MM.1S (cell line): ENCODE data around the gene GRM3.

Experiments
- EZH2 ChIP-seq: fragments of 300-600 bp; sonication (generic); optimal IDR thresholded peaks from 2 replicates; pipeline ENCODE3; 2017; ENCODE audit warnings: low read depth, mild to moderate bottlenecking, antibody characterized with exemption, low read length, mixed read lengths
- EZH2phosphoT487 ChIP-seq: fragments of 300-600 bp; sonication (generic); IDR thresholded peaks from 2 replicates; pipeline ENCODE4 v1.6.1; 2018; ENCODE audit warnings: antibody characterized with exemption, low read length
- TF ChIP-seq, protein P1 (sequence below): fragments of 300-600 bp; sonication (generic); IDR thresholded peaks from 2 replicates; pipeline ENCODE4 v1.5.1; 2016; ENCODE audit warnings: antibody characterized with exemption, low read length, mixed read lengths

DNA sequence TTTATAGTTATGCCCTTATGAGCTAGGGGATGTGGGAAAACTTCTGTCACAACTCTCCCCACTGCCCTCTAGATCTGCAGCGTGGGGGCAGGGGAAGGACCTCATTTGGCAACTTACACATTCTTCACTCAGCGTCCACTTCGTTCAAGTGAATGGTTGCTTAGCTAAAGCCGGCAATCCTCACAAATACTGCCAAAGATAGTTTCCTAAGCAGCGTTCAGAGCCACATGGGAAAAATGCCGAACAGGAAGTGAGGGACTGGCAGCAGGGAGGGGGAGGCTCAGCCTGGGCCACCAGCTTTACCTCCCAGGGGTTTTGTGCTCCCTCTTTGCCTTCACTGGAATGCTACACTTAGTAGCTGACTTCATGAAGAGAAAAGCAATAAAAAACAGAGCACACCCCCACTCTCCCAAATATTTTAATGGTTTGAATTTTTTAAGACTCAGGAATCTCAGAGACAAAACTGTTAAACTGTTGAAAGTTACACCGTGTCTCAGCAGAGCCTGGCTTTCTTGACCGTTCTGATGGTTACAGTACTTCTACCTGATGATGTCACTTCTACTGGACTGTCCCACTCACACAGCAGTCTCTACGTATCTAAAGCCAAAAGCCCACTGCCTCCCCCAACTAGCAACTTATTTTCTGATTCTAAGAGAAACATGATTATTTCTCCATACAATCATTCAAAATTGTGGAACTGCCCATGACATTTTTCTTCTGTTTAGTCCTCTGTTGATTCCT is 10.4 kb downstream of the GRM3 start:
- TF ChIP-seq EZH2phosphoT487 (no peak), EZH2 (no peak)
- TF ChIP-seq, protein P1, sequence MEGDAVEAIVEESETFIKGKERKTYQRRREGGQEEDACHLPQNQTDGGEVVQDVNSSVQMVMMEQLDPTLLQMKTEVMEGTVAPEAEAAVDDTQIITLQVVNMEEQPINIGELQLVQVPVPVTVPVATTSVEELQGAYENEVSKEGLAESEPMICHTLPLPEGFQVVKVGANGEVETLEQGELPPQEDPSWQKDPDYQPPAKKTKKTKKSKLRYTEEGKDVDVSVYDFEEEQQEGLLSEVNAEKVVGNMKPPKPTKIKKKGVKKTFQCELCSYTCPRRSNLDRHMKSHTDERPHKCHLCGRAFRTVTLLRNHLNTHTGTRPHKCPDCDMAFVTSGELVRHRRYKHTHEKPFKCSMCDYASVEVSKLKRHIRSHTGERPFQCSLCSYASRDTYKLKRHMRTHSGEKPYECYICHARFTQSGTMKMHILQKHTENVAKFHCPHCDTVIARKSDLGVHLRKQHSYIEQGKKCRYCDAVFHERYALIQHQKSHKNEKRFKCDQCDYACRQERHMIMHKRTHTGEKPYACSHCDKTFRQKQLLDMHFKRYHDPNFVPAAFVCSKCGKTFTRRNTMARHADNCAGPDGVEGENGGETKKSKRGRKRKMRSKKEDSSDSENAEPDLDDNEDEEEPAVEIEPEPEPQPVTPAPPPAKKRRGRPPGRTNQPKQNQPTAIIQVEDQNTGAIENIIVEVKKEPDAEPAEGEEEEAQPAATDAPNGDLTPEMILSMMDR, result no peak
